HG02884 (cell line): ENCODE data around the gene SSTR3.

Experiments used
- ATAC-seq: cut with Tn5 transposase; IDR thresholded peaks from one replicate; pipeline ENCODE4 v1.9.1; 2021; ENCODE audit warnings: mild to moderate bottlenecking, moderate library complexity; ENCODE audit not compliant: unreplicated experiment

Gene SSTR3

GRCh38 chr22:37169947-37170688, 42.2 kb downstream of the SSTR3 start:
- ATAC-seq: no peak

DNA sequence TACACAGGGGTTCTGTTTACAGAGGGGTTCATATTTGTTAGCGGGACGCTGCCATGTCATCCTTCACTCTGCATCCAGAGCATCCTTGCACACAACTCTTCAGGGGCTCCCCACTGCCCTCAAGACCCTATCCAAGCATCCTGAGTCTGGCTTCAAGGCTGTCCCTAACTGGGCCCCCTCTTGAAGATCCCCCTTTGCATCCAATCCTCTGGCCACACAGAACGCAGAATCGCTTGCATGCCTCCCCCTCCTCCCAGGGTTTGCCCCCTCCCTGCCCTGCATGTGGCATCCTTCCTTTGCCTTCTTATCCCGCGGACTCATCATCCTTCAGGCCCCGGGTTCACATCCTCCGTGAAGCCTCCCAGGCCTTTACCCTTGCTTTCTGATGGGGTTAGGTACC, 42.9 kb downstream of the SSTR3 start:
- no peak for ATAC-seq

GRCh38 chr22:37167981-37168647, 44.2 kb downstream of the SSTR3 start:
- no peak for ATAC-seq

DNA sequence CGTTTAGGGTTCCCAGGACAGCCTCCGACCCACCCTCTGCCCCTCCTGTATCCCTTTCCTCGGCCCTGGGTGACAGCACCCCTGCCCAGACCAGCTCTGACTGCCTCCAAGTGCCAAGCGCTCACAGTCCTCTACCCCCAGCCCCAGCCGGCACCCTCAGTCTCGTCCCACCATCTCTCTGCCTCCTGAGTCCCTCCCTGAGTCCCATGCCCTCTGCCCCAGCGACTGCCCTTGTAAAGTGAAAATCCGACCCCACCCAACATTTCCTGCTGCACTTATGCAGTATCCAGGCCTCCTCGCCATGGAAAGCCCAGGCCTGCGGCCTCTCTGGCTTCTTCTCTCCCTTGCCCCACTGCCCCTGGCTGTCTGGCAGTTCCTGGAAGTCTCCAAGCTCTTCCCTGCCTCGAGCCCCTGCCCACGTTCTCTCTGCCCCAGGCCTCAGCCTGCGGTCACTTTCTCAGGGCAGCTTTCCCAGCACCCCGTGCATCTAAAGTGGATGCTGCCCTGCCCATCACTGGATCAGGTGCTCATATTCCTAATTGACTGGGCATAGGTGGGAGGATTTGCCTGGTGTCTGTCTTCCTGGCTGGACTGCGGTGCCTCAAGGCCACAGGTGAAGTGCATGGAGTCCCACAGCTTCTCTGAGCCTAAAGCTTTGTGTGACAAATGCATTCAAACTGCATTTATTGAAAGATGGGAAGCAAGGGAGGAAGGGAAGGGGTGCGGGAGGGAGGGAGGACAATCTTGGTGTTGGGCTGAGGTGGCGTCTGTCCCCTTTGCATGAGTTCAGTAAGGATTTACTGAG, 44.9 kb downstream of the SSTR3 start:
- ATAC-seq: no peak

GRCh38 chr22:37166675-37167066, 45.6 kb downstream of the SSTR3 start:
- ATAC-seq: no peak

DNA sequence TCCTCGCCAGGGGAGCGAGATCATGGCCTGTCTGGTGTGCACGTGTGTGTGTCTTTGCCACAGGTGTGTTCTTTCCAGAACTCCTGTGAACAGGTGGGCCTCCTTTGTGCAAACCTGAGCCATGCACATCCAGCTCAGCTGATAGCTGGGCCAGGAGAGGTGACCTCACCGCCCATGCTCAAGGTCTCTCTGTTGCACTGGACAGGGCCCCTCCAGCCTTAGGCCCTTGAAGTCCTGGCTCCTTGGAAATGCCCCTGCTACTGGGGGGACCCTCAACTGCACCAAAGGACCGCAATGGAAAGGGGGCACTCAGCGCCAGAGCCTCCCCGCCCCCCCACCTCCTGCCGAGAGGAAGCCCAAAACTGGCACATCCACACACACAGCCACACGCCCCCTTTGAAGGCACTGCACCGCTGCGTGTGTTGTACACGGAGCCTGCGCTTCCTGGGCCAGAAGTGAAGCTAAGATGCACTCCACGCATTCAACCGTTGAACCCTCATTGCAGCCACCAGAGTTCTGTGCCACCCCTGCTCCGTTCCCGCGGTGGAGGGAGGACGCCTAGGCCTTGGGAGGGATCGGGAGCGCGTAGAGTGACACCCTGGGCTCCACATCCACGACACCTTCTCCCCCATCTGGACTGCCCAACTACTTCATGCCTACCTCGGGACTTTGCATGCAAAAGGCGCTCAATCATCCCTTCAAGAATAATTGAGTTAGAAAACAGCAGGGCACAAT, 46.2 kb downstream of the SSTR3 start:
- ATAC-seq: no peak

DNA sequence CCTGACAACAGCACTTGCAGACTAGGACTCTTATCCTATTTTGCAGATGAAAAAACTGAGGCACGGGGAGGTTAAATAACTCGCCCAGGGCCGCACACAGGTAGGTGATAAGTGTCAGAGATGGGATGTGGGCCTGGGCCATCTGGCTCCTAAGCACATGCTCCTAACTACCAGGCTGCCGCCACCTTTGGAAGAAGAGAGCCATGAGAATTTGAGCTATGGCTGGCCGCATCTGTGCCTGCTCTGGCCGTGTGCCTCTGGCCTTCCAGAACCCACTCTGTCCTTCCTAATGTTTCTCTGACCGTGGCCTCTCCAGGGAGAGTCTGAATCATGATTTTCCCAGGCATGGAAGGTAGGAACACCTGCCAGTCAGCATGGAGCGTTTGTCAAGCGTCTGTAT, 47.2 kb downstream of the SSTR3 start:
- ATAC-seq: no peak

DNA sequence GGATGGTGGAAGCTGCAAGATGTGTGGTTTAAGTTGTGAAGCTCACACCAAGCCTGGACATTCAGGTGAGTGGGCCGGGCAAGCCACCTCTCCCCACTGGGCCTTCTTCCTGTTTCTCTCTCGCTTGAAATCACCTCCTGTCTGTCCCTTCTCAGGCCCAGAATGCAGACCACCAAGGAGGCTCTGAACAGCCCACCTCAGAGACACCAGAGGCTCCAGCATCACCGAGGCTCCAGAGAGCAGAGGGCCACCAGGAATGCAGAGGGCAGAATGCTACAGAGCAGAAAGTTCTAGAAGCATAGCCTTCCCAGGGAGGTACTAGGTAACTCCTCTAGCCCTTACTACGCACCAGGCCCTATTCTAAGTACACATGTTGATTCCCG, 47.8 kb downstream of the SSTR3 start:
- no peak for ATAC-seq

- no peak for ATAC-seq
These were observed 48.4 kb downstream of the SSTR3 start for GRCh38 chr22:37163575-37164504.

- no peak for ATAC-seq
These were observed 49.2 kb downstream of the SSTR3 start for GRCh38 chr22:37163096-37163489.

DNA sequence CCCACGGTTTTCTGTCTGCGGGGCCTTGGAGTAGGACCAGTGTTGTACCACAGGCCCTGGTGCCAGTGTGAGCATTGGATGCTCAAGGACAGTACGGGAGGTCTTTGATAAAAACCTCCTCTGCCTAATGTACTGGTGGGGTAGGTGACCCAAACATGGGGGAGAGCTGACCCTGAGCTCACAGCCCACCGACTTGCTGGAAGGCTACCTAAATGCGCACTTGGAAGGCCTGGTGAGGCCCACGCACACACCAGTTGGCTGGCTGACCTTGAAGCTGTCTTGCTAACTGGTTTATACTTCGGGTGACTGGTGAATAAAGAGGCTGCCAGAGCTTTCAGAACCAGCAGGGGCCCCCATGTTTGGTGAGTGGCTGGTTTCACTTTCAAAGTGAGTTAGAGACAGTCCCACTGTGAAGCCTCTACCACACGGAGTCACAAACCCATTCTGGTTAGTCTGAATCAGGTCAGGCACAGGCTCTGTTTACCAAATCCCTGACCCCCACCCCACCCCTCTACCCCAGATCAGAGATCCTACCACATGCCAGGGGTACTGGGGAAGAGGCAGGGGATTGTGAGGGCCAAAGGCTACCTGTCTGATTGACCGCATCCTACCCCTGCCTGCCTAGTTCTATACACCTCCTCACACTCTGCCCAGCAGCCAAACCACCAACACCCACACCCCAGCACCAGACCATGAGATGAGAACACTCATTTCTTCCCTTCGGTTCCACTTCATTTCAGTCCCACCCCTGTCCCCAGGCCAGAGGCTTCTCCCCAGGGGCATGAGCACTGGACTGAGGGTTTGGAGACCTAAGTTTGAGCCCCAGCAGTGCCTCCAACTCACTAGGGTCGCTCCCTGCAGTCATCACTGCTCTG, 49.8 kb downstream of the SSTR3 start:
- peak; percentile 48 for ATAC-seq

DNA sequence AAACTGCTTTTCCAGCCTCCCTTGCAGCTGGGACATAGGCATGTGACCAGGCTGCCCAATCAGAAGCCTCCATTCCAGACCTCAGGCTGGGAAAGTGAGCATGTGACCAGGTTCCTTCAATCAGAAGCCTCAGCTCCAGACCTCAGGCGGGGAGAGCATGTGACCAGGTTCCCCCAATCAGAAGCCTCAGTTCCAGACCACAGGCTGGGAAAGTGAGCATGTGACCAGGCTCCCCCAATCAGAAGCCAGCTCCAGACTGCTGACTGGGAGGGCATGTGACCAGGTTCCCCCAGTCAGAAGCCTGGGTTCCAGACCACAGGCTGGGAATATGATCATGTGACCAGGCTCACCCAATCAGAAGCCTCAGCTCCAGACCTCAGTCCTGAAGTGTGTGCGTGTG, 50.8 kb downstream of the SSTR3 start:
- no peak for ATAC-seq

GRCh38 chr22:37160027-37160426, 52.2 kb downstream of the SSTR3 start:
- no peak for ATAC-seq

DNA sequence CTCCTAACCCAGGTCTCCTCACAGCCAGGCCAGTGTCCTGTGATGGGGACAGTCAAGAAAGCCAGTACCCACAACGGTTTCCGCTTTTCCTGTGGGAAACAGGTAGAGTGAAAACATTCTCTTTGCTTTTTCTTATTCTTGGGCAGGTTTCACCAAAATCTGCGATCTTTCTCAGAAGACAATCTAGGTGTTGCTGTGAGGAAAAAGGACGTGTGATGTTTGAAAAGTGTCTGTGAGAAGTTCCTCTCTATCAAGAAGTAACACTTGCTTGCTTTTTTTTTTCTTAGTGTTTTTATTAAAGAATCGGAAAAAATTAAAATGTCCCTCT, 53.4 kb downstream of the SSTR3 start:
- ATAC-seq: no peak

- no peak for ATAC-seq
These were observed 54.6 kb downstream of the SSTR3 start for GRCh38 chr22:37157516-37158285.

GRCh38 chr22:37156686-37157435, 55.4 kb downstream of the SSTR3 start:
- no peak for ATAC-seq

GRCh38 chr22:37155971-37156370, 56.3 kb downstream of the SSTR3 start:
- ATAC-seq: no peak
